Measurements from ENCODE around the gene ACADS.

Gene ACADS

GRCh38 chr12:120775862-120776552, 50.4 kb downstream of the ACADS start:
- in situ Hi-C loops (cut with HindIII; ENCODE audit: low sequenced_read_pairs), result no loop called here

GRCh38 chr12:120783197-120783596, 57.6 kb downstream of the ACADS start:
- in situ Hi-C loops (cut with HindIII; ENCODE audit: low sequenced_read_pairs), result no loop called here

- in situ Hi-C loops (cut with HindIII; ENCODE audit: low sequenced_read_pairs), result no loop called here
Measured at GRCh38 chr12:120784804-120785203, 59.2 kb downstream of the ACADS start.

GRCh38 chr12:120787889-120788288, 62.3 kb downstream of the ACADS start:
- in situ Hi-C loops (cut with HindIII; ENCODE audit: low sequenced_read_pairs), result no loop called here
